Cerebellar nuclear complex (tissue), 1 donor: ENCODE data around the gene MICALL1.
"Not testable (repeated sequence)": the region's sequence is repeated elsewhere in the genome, so short reads cannot be mapped to it uniquely, and the experiment has no call there.

Experiments used
- DNase-seq, 2 experiments: peaks; one replicate each; lab custom pipeline; 2025; lab: John Stamatoyannopoulos, UW

The MICALL1 gene

GRCh38 chr22:37959231-37959825, 53.2 kb downstream of the MICALL1 start:
- no peak for DNase-seq

- no peak for DNase-seq
Observed at GRCh38 chr22:37961062-37961461, 55.0 kb downstream of the MICALL1 start.

GRCh38 chr22:37965940-37966664, 60.0 kb downstream of the MICALL1 start:
- no peak for DNase-seq

GRCh38 chr22:37967147-37967546, 61.0 kb downstream of the MICALL1 start:
- DNase-seq = no peak

GRCh38 chr22:37967637-37968451, 61.7 kb downstream of the MICALL1 start:
- no peak for DNase-seq

- DNase-seq = no peak
Observed at GRCh38 chr22:37968452-37969251, 62.6 kb downstream of the MICALL1 start.

GRCh38 chr22:37970864-37971263, 64.8 kb downstream of the MICALL1 start:
- DNase-seq = no peak

- no peak for DNase-seq
Observed at GRCh38 chr22:37971475-37972434, 65.7 kb downstream of the MICALL1 start.

- no peak for DNase-seq
Observed at GRCh38 chr22:37972527-37972926, 66.4 kb downstream of the MICALL1 start.

GRCh38 chr22:37973271-37974170, 67.4 kb downstream of the MICALL1 start:
- no peak for DNase-seq

GRCh38 chr22:37975153-37975552, 69.1 kb downstream of the MICALL1 start:
- no peak for DNase-seq

- not testable (repeated sequence) for DNase-seq
Observed at GRCh38 chr22:37976022-37976421, 69.9 kb downstream of the MICALL1 start.

GRCh38 chr22:37976547-37976946, 70.5 kb downstream of the MICALL1 start:
- DNase-seq = no peak

GRCh38 chr22:37979782-37980181, 73.7 kb downstream of the MICALL1 start:
- no peak for DNase-seq

GRCh38 chr22:37981282-37982011, 75.3 kb downstream of the MICALL1 start:
- no peak for DNase-seq

- DNase-seq = no peak
Observed at GRCh38 chr22:37982151-37982785, 76.2 kb downstream of the MICALL1 start.

- no peak for DNase-seq
Observed at GRCh38 chr22:37982938-37983859, 77.1 kb downstream of the MICALL1 start.
